Adrenal gland (tissue), 12 donors: ENCODE results near the gene CDX2. TPM values are rescaled to one million over a fixed set of nuclear protein-coding genes. Genes with fewer than 3 reads are reported as not detected.

Experiments
- DNase-seq, 7 donors: peaks; one replicate each; pipeline ENCODE4 v3.0.0-alpha.2; 2019 to 2020
- H3K27ac ChIP-seq, 5 donors: fragments of 200-600 bp; sonication (generic) in 4 of 5; 1 replicate in 3 of 5; 2 replicates in 2 of 5; pipeline versions ENCODE4 v1.5.1 to v1.8.0; 2016 to 2020; ENCODE audit warnings: mild to moderate bottlenecking in 1 of 5
- H3K27me3 ChIP-seq: fragments of 200-600 bp; 2 replicates; pipeline ENCODE4 v1.8.0; 2021
- H3K36me3 ChIP-seq, 2 donors: fragments of 200-600 bp; replicated peaks in 1 of 2; 1 replicate in 1 of 2; 2 replicates in 1 of 2; pipeline versions ENCODE4 v1.5.1 to v1.8.0; 2018 to 2022
- H3K4me1 ChIP-seq, 2 donors: fragments of 200-600 bp; replicated peaks in 1 of 2; 1 replicate in 1 of 2; 2 replicates in 1 of 2; pipeline versions ENCODE4 v1.5.1 to v1.8.0; 2018 to 2021
- H3K4me3 ChIP-seq, 4 donors: fragments of 200-600 bp; sonication (generic) in 3 of 4; one replicate each; pipeline ENCODE4 v1.5.1; 2016 to 2018
- H3K9me3 ChIP-seq, 3 donors: fragments of 200-600 bp; sonication (generic) in 1 of 3; replicated peaks in 1 of 3; 1 replicate in 2 of 3; 2 replicates in 1 of 3; pipeline versions ENCODE4 v1.5.1 to v1.8.0; 2016 to 2021
- POLR2A ChIP-seq, 2 donors: fragments of 450-650 bp; IDR thresholded peaks; one replicate each; pipeline ENCODE4 v1.6.1; 2017; ENCODE audit warnings: antibody characterized with exemption in 2 of 2, mild to moderate bottlenecking in 2 of 2, moderate library complexity in 1 of 2
- WGBS, 4 donors: extraction: QIAGEN DNeasy Blood & Tissue Kit in 2 of 4; methylation state at CpG; one replicate each; pipeline versions ENCODE4 v1.1.5 to v1.1.7; 2013 to 2017; 5-methylcytosine and 5-hydroxymethylcytosine counted together
- intact Hi-C, 2 donors: fragments of 100-400 bp; cut with DNase I; formaldehyde crosslinking; loops; one replicate each; pipeline versions ENCODE4 v1.14.1 to v1.15.0; 2022 to 2023
- polyA plus RNA-seq, 3 donors: library from polyadenylated mRNA; stranded (reverse); fragments of 200-250 nt in 2 of 3; fragments of 350-450 nt in 1 of 3; fragmentation: Illumina TruSeq in 1 of 3; extraction: RNeasy Lipid Tissue Mini Kit (QIAGEN cat#74804) in 1 of 3; gene quantifications; one replicate each; pipeline ENCODE4 v1.2.3, GENCODE V29; 2013 to 2014
- total RNA-seq, 9 donors: library from RNA; depleted of rRNA in 4 of 9; stranded (reverse); fragments of >200 nt in 4 of 9; fragments of 120-200 nt in 1 of 9; fragmentation: NEBNext Ultra II Directional in 1 of 9; extraction: Animal tissue kit (Norgen Biotek cat#: 25700) in 1 of 9; gene quantifications; one replicate each; pipeline versions ENCODE4 v1.1.0 to v1.2.4, GENCODE V29; 2013 to 2023
- TF ChIP-seq, protein P1 (sequence below), 6 experiments: fragments of 450-650 bp in 4 of 6; fragments of 200-600 bp in 2 of 6; sonication (generic) in 1 of 6; IDR thresholded peaks; 1 replicate in 5 of 6; 2 replicates in 1 of 6; pipeline versions ENCODE4 v1.5.1 to v1.8.0; 2016 to 2021; ENCODE audit warnings: antibody characterized with exemption in 6 of 6, mild to moderate bottlenecking in 2 of 6, moderate library complexity in 1 of 6
- donor health status: healthy with polysubstance abuse.
- donor health status: Bipolar disorder and iron deficiency.
- donor health status: DM: yes; HTN: yes; CAD: no.
- donor health status: DM: no; HTN: no; CAD: no.
- donor health status: DM: no; HTN: no; CAD: no.
- donor health status: DM: yes; HTN: yes; CAD: no.

The CDX2 gene
- total and polyA plus RNA-seq, 12 donors = 0.08 to 0.14 TPM; not detected in 10

DNA sequence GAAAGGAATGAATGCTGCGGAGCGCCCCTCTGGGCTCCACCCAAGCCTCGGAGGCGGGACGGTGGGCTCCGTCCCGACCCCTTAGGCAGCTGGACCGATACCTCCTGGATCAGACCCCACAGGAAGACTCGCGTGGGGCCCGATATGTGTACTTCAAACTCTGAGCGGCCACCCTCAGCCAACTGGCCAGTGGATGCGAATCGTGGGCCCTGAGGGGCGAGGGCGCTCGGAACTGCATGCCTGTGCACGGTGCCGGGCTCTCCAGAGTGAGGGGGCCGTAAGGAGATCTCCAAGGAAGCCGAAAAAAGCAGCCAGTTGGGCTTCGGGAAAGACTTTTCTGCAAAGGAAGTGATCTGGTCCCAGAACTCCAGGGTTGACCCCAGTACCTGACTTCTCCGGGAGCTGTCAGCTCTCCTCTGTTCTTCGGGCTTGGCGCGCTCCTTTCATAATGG, 40.7 kb downstream of the CDX2 start:
- 3 to 5% (median 4%) methylated on average over 7 to 26 of the region's 26 CpGs for WGBS, 4 donors
- no peaks in the 10 kb centered on the region for H3K36me3 ChIP-seq
- no peak overlapping the region for H3K27ac ChIP-seq
- no peaks in the 10 kb centered on the region for H3K9me3 ChIP-seq
- H3K4me1 ChIP-seq = no peaks in the 10 kb centered on the region
- H3K4me3 ChIP-seq = no peak overlapping the region
- TF ChIP-seq POLR2A (IDR thresholded peaks at IDR 0.05) = no peak
- TF ChIP-seq, protein P1, sequence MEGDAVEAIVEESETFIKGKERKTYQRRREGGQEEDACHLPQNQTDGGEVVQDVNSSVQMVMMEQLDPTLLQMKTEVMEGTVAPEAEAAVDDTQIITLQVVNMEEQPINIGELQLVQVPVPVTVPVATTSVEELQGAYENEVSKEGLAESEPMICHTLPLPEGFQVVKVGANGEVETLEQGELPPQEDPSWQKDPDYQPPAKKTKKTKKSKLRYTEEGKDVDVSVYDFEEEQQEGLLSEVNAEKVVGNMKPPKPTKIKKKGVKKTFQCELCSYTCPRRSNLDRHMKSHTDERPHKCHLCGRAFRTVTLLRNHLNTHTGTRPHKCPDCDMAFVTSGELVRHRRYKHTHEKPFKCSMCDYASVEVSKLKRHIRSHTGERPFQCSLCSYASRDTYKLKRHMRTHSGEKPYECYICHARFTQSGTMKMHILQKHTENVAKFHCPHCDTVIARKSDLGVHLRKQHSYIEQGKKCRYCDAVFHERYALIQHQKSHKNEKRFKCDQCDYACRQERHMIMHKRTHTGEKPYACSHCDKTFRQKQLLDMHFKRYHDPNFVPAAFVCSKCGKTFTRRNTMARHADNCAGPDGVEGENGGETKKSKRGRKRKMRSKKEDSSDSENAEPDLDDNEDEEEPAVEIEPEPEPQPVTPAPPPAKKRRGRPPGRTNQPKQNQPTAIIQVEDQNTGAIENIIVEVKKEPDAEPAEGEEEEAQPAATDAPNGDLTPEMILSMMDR (IDR thresholded peaks at IDR 0.05) = no peak
- peaks cover 65% of the 10 kb centered on the region for H3K27me3 ChIP-seq
- intact Hi-C loops = no loop called here
- no peak for DNase-seq

DNA sequence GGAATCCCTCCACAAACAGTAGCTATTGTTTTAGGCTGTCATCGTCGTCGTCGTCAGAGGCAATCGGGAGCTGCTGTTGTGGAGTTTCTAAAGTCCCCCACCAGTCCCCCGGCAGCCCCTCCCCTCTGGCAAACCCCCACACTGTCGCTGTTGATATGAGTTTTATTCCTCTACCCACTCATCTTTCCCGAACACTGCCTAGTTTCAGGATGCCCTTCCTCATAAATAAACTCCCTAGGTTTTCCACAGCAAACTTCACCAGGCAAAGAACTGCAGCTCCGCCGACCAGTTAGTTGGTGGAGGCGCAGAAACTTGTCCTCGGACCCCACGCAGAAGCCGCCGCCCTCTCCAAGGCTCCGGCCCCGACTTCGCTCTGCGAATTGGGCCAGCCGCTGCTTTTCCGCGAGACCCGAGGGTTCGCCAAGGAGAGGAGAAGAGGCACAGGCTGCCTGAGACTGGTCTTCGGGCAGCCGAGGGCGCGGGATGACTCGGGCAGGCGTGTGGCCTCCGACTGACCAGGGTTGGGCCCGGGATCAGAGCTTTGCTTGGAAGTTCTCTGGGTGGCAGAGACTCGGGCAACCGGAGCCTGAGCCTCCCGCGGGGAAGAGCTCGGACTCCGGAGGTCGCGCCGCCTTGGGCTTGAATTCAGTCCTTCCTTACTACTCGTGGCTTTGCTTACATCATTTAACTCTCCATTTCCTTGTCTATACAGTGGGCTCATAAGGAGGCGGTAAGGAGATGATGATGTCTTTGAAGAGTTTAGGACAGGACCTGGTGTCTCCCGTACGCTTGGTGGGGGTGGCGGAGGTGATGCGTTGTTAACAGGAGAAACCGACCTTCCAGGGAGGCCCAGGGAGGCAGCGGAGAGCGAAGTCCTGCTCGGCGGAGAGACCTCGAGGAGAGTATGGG, 41.4 kb downstream of the CDX2 start:
- Histone ChIP-seq H3K4me1 (no peaks in the 10 kb centered on the region), H3K27me3 (peaks cover 72% of the 10 kb centered on the region), H3K9me3 (no peaks in the 10 kb centered on the region), H3K36me3 (no peaks in the 10 kb centered on the region), H3K4me3 (no peak overlapping the region), H3K27ac (no peak overlapping the region)
- 3 to 6% (median 4%) methylated on average over 34 to 53 of the region's 53 CpGs for WGBS, 4 donors
- TF ChIP-seq, protein P1 (IDR thresholded peaks at IDR 0.05) = no peak
- TF ChIP-seq POLR2A (IDR thresholded peaks at IDR 0.05) = no peak
- intact Hi-C loops = no loop called here
- DNase-seq = no peak

DNA sequence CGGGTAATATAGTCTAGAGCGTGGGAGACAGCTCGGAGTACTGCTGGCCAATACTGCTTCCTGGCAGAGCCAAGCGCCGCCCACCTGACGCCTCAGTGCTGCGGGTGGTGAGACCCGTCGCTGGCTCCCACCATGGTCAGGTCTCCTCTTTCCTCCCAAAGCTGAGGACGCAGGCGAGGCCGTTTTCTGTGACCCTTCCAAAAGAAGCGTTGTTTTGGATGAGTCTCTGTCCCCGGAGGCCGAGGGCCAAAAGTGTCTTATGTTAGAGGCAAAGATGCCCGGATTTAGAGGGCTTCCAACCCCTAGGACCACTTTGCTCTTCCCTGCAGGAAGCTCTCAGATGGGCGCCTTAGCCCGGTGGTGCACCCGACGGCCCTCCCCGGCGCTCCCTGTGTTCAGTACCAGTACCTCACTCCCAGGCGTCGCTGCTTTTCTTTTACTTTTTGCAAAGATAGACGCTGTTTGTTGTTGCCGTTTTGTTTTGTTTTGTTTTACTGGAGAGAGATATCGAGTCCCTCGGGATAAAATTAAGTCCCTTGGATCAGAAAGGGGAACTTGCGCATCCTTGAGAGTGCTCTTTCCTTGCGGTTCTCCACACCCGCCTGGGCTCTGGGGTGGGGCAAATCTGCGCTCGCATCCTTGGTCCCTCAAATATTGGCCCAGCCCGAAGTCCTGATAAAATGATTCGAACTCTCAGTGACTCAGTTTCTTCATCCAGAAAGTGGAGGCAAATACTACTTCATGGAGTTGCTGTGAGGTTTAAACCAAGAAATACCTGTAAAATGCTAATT, 42.3 kb downstream of the CDX2 start:
- Histone ChIP-seq H3K36me3 (no peaks in the 10 kb centered on the region), H3K27ac (no peak overlapping the region), H3K27me3 (peaks cover 81% of the 10 kb centered on the region), H3K4me1 (no peaks in the 10 kb centered on the region), H3K9me3 (no peaks in the 10 kb centered on the region), H3K4me3 (no peak overlapping the region)
- WGBS, 4 donors = 4 to 17% (median 7%) methylated on average over 28 to 35 of the region's 35 CpGs
- TF ChIP-seq, protein P1 (IDR thresholded peaks at IDR 0.05) = no peak
- no peak for TF ChIP-seq POLR2A (IDR thresholded peaks at IDR 0.05)
- intact Hi-C loops = no loop called here
- no peak for DNase-seq
